GM11168 (cell line): ENCODE measurements around the gene LAIR1.
"Not testable (repeated sequence)": the region's sequence is repeated elsewhere in the genome, so short reads cannot be mapped to it uniquely, and the experiment has no call there.

Source experiments
- in situ Hi-C: fragments of 300-500 bp; cut with MboI; formaldehyde crosslinking; loops from one replicate; pipeline ENCODE4 v1.12.0; 2022; ENCODE audit warnings: low sequenced_read_pairs; ENCODE audit not compliant: unreplicated experiment

LAIR1 gene, protein sequence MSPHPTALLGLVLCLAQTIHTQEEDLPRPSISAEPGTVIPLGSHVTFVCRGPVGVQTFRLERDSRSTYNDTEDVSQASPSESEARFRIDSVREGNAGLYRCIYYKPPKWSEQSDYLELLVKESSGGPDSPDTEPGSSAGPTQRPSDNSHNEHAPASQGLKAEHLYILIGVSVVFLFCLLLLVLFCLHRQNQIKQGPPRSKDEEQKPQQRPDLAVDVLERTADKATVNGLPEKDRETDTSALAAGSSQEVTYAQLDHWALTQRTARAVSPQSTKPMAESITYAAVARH

DNA sequence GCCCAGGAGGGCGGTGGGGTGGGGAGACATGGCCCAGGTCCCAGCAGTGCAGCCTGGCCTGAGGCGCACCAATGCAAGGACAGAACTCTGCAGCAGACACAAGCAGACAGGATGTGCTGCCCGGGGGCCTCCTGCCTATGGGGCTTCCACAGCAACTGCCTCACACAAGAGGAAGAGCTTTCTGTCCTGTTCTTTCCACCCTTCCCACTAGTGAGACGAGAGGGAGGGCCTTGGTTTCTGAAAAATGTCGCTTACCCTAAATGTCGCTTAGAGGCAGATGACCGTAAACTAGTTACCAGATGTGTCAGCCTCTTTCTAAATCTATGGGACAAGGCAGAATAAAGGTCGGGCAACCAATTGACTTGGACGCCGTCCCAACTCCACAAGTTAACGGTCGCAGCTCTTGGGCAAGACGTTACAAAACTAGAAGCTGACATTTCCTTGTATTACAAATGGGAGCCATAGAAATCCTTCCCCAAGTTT is at the start of gene LAIR1:
Gene LAIR1, minus strand, starts transcription at position 157 of the 483 bp plus-strand sequence. Its CDS starts 127 bp downstream, at position 30.
- in situ Hi-C loops = loop anchor here (5.0 kb wide), 1 partner anchor 142 kb away; no protein-coding TSS in a partner anchor

DNA sequence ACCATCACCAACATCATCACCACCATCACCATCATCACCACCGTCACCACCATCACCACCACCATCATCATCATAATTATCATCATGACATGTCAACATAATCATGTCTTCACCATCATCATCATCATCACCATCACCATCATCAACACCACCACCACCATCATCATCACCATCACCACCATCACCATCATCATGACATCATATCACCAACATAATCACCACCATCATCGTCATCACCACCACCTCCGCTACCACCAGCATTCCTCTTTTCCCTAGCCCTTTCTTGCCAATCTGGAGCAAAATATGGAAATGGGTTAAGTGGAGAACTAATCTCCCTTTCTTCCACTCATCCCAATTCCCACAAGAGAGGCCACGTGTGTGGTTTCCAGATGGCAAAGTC is 49.4 kb upstream of the LAIR1 start:
- in situ Hi-C loops = no loop called here

DNA sequence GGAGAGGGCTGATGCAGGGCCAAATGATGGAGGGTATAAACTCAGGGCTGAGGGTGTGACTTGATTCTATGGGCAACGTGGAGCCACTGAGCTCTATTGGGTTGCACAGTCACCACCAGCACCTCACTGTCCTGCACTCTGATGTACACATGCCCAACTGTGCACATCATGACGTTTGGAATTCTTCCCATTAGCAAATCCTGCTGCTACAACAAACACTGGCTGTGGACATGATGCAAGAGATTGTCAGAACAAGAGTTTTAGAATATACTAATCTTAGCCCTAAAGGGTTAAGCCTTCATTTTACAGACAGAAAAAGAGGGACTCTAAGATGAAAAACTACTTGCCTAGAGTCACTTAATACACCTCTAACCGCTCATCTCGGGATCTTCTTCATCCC is 48.1 kb upstream of the LAIR1 start:
- in situ Hi-C loops = no loop called here

DNA sequence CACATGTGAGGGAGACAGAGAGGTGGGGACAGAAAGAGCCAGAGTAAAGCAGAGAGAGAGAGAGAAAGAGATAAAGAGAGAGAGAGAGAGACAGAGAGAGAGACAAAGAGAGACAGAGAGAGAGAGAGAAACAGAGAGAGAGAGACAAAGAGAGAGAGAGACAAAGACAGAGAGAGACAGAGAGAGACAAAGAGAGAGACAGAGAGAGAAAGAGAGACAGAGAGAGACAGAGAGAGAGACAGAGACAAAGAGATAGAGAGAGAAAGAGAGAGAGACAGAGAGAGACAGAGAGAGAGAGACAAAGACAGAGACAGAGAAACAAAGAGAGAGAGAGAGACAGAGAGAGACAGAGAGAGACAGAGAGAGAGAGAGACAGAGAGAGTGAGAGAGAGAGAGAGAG is 46.3 kb upstream of the LAIR1 start:
- in situ Hi-C loops = no loop called here

DNA sequence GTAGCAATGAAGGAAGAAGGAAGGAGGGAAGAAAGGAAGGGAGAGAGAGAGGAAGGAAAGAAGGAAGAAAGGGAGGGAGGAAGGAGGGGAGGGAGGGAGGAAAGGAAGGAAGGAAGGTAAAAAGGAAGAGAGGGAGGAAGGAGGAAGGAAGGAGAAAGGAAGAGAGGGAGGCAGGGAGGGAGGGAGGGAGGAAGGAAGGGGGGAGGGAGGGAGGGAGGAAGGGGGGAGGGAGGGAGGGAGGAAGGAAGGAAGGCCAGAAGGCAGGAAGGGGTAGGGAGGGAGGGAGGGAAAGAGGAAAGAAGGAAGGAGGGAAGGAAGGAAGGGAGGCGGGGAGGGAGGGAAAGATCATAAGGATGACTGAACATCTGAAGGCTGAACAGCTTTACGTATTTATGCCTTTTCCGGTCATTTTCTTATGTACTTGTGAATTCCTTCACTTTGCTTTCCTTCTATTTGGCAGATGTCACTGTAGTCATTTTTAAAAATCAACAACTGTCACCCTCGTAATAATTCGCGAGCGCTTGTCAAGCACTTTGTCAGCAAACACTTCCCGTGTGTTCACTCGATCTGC is 43.8 kb upstream of the LAIR1 start:
- in situ Hi-C loops = no loop called here

DNA sequence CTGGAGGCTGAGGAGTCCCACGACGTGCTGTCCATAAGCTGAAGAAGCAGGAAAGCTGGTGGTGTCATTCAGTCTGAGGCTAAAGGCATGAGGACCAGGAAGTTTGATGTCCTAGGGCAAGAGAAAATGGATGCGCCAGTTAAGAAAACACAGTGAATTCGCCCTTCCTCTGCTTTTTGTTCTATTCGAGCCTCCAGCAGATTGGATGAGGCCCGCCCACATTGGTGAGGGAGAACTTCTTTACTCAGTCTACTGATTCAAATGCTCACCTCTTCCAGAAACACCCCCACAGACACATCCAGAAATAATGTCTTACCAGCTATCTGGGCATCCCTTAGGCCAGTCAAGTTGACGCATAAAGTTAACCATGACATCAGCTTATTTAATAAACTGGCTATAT is 43.0 kb upstream of the LAIR1 start:
- in situ Hi-C loops = no loop called here

DNA sequence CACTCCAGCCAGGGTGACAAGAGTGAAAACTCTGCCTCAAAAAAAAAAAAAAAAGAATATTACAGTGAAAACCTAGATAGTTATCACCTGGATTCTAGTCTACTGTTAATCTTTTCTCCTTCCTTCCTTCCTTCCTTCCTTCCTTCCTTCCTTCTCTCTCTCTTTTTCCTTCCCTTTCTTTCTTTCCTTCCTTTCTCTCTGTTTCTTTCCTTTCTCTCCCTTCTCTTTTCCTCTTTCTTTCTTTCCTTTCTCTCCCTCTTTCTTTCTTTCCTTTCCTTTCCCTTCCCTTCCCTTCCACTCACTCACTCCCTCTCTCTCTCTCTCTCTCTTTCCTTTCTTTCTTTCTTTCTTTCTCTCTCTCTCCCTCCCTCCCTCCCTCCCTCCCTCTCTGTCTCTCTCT is 40.9 kb upstream of the LAIR1 start:
- in situ Hi-C loops = no loop called here

DNA sequence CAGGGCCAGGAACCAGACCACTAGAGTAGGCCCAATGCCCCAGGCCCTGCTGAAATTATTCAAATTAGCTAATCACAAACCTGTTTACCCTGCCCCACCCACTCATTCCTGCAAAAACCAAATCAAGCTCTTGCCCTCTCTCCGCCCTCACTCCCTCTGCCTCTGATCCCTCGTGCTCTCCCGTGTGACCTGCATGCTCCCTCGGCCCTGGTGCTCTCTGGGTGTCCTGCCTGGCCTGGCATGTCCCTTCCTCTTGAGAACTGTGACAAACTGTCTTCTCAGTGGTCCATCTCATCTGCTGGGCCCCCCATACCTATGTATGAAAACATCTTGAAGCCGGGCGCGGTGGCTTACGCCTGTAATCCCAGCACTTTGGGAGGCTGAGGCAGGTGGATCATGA is 38.3 kb upstream of the LAIR1 start:
- in situ Hi-C loops = no loop called here

DNA sequence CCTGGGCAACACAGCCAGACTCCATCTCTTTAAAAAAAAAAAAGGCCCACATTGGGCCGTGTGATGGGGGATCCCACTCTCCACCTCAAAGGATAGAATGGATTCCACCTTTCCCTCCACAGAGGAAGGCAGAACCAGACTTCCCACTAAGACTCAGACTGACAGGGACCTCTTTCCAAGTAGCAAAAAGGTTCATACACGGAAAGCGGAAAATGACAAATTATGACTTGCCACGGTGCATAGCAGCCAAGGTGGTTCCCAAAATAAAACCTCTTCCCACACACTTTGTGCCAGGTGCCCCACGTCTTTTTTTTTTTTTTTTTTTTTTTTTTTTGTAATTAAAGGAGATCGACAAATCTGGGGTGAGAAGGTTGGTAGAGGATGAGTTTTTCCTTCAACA is 36.2 kb upstream of the LAIR1 start:
- in situ Hi-C loops = no loop called here

DNA sequence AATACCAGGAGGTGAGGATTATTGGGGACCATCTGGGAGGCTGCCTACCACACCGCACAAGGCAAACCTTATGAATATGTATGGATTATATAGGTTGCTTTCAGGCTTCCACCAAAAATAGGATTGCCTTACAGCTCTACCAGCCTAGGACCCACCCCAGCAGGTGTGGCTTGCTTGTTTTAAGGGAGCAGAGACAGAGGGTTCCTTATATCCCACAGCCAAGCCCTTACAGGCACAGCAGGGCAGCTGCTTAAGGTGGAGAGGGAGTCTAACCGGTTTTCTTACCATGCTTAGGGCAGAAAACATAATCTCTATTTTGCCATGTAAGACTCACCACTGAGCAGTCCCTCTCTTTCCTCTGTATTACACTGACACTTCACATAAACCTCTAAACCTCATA is 34.5 kb upstream of the LAIR1 start:
- in situ Hi-C loops = loop anchor here (10.0 kb wide), 1 partner anchor 64 kb away; the partner anchor contains the start of gene LILRA4

DNA sequence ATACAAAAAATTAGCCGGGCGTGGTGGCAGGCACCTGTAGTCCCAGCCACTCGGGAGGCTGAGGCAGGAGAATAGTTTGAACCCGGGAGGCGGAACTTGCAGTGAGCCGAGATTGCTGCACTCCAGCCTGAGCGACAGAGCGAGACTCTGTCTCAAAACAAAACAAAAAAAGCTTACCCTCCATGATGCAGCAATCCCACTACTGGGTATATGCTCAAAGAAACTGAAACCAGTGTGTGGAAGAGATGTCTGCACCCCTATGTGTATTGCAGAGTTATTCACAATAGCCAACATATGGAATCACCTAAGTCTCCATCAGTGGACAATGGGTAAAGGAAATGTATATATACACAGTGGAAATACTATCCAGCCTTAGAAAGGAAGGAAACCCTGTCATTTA is 31.0 kb upstream of the LAIR1 start:
- in situ Hi-C loops = loop anchor here (10.0 kb wide), 1 partner anchor 61 kb away; the partner anchor contains the start of gene LILRA4

DNA sequence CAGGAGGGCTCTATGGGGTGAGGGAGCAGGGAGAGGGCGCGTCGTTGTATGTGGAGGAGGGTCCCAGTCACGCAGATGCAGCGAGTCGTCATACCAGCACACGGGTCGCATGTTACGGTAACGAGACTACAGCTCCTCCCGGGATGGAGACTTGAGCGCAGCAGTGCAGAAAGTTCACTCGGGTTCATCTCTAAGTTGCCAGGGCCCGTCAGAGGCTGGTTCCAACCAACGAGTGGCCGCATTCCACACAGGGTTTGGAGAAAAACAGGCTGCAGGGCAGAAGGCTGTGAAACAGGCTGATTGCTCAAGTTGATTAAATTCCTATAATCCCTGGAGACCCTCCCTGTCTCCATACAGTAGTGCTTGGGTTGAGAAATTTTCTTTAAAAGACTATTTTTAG is 28.6 kb upstream of the LAIR1 start:
- in situ Hi-C loops = loop anchor here (10.0 kb wide), 1 partner anchor 59 kb away; the partner anchor contains the start of gene LILRA4

DNA sequence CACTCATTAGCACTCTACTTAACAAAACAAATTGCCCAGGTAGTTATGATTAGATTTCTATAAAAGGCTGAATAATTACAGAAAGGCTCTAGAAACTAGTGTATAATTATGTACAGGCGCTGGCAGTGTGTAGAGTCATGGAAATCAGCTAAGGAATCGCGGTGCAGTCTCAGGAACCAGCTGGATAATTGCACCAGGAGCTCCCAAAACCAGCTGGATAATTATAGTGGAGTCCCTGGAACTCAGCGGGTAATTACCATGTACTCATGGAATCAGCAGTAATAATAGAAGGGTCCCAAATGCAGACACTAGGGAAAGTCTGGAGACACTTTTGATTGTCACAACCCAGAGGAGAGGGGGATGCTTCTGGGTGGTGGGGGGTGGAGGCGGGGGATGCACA is 27.4 kb upstream of the LAIR1 start:
- in situ Hi-C loops = loop anchor here (10.0 kb wide), 1 partner anchor 57 kb away; the partner anchor contains the start of gene LILRA4

DNA sequence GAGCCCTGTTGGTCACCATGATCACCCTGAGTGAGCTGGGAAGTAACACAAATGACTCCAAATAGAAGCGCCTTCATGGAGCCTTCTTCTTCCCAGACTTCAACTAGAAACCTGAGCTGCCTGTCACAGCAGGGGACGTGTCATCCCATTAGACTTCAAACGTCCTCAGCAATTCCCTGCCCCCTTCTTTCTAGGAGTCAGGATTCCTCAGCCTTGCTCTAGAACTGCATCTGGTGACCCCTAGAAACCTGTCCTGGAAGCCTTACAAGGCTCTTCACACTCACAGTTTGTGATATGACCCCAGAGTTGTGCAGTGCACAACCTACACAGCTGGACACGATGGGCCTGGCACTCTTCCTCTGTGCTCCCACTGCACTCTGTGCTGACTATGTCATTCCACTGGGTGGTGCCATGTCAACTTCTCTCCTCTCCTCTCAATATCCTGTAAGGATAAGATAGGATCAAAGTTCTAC is 26.9 kb upstream of the LAIR1 start:
- in situ Hi-C loops = loop anchor here (10.0 kb wide), 1 partner anchor 57 kb away; the partner anchor contains the start of gene LILRA4

DNA sequence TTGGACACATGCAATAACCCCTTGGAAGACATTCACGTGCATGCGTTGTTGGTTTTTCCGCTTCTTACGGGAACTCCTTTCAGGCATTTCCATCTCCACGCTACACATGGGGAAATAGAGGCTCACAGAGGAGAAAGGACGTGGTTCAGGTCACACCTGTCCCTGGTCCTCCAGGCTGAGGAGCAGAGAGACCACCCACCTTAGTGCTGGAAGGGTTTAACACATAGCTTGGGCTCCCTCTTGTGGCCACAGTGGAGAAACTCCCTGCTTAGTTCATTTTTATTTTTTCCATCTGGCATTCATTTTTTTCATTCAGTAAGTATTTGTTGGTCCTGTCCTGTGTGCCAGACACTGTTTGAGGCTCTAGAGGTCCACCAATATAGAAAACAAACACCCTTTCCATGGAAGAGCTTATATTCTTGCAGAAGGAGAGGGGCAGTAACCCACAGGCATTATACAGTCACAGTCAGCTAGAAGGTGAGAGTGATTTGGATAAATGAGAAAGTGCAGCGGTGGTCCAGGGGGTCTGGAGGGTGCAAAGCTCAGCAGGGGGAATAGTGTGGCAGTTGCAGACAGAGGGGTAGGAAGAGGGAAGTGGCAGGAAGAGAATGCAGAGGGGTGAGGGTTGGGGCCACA is 26.3 kb upstream of the LAIR1 start:
- in situ Hi-C loops = loop anchor here (10.0 kb wide), 1 partner anchor 56 kb away; the partner anchor contains the start of gene LILRA4

DNA sequence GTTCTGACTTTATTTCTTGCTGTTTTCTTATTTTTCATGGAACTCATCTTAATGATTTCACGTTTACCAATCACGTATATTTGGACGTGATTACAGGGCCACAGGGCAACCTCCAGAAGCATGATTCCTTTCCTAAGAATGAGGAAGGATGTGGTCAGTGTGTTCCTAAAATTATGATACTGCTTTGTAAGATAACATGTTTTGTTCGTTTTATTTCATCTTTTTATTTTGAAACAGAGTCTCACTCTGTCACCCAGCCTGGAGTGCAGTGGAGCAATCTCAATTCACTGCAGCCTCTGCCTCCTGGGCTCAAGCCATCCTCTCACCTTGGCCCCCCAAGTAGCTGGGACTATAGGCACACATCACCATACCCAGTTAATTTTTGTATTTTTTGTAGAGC is 24.8 kb upstream of the LAIR1 start:
- in situ Hi-C loops = no loop called here

DNA sequence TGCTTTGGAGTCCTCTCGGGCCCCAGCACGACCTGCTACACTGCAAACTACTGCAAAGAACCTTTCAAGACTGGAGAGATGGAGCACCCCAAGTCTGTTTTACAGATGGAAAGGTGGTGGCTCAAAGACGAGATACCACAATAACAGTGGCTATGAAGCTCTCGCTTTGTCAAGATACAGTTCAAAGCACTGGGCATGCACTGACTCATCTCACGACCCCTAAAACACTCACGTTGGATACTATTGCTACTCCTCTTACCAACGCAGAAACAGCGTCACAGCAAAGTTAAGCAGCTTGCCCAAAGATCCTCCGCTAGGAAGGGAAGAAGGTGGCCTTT is 24.0 kb upstream of the LAIR1 start:
- in situ Hi-C loops = no loop called here

DNA sequence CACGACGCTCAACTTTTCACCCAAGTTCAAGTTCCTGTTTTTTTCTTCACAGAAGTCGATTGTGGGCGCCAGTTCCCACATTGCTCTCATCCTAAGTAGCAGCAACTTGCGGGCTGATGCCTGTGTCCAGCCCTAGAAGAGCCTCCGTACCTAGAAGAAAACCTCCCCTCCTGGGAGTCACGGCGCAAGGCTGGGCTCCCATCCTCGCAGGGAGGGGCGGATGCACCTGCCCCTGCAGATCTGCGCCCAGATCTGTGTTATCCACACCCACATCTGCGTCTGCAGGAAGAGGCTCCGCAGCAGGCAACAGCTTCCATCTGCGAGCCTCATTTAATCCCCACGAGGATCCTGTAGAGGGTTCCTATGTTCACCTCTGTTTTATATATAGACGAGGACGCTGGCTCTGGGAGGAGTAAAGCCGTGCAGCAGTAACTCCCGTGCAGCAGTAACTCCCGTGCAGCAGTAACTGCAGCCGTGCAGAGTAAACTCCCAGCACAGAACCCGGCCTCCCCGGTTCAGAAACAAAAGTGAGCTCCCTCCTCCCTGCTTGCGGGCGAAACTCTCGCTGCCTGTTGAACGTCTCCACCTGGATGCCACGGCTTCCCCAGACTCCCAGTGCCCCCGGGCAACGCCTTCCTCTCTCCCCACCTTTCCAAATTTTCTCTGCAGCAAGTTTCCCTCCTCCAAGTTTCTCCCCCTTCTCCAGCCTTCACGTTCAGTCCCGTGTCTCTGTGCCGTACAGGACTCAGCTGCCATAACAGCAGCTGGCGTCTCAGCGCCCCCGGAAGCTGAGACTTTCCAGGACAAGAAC is 23.5 kb upstream of the LAIR1 start:
- in situ Hi-C loops = no loop called here

DNA sequence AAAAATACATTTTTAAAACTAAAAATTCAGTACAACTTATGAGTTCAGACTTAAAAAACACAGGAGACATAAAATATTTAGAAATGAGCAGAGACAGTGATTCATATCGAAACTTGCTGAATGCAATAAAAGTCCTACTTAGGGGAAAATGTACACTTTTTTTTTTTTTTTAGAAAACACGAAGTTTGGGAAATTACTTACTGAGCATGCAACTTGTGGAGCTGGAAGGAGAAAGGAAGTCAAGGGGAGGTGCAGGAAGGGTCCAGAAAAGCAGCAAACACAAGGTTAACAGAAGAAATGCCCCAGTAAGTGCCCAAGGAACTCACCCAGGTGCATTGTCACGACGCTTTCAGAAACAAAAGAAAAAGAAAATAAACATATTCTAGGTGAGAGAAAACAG is 18.6 kb upstream of the LAIR1 start:
- in situ Hi-C loops = no loop called here

DNA sequence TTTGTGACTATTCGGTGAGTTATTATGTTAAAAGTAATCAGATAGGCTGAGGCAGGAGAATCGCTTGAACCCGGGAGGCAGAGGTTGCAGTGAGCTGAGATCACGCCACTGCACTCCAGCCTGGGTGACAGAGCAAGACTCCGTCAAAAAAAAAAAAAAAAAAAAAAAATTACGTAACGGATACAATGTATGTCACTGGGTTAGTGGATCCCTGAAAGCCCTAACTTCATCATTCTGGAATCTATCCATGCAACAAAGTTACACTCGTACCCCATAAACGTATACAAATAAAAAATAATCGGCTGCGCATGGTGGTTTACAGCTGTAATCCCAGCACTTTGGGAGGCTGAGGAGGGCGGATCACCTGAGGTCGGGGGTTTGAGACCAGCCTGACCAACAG is 17.3 kb upstream of the LAIR1 start:
- in situ Hi-C loops = not testable (repeated sequence)
